Loucy (cell line): Measurements from ENCODE around the gene ITGB4.

ENCODE experiments used
- EZH2phosphoT487 ChIP-seq: fragments of 200-600 bp; IDR thresholded peaks from 2 replicates; pipeline ENCODE4 v1.6.1; 2018; ENCODE audit warnings: antibody characterized with exemption, mild to moderate bottlenecking, moderate library complexity, borderline replicate concordance
- TF ChIP-seq, protein P1 (sequence below): fragments of 200-600 bp; sonication (generic); conservative IDR thresholded peaks from 2 replicates; pipeline ENCODE4 v1.5.1; 2014; ENCODE audit warnings: mild to moderate bottlenecking, antibody characterized with exemption, low read length

DNA sequence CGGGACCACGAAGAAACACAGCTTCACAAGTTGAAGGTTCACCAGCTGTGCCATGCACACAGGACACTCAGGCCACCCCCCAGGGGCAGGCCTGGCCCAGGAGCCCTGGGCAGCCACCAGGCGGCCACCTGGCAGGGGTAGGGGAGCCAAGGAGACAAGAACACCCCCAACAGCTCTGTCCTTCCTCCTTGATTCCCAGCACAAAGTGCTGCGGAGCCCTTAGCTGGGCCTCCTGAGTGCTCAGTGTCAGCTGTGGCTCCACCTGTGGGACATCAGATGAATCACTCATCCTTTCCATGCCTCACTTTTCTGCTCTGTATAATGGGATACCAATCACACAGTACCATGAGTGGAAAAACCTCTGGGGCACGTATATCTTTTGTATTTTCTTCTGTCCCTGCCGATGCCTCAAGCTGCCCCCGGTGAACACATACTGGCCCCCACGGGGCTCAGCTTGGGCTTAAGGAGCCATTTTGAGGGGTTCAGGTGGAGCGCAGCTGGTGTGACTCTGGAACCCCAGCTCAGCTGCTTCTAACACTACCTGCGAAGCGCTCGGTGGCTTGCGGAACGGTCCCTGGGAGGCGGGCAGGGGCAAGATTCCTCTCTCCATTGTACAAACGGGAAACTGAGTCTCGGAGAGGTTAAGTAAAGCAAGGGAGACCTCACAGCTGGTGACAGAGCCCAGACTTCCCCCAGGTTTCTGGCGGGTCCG lies 31.7 kb downstream of the ITGB4 start:
- TF ChIP-seq, protein P1, sequence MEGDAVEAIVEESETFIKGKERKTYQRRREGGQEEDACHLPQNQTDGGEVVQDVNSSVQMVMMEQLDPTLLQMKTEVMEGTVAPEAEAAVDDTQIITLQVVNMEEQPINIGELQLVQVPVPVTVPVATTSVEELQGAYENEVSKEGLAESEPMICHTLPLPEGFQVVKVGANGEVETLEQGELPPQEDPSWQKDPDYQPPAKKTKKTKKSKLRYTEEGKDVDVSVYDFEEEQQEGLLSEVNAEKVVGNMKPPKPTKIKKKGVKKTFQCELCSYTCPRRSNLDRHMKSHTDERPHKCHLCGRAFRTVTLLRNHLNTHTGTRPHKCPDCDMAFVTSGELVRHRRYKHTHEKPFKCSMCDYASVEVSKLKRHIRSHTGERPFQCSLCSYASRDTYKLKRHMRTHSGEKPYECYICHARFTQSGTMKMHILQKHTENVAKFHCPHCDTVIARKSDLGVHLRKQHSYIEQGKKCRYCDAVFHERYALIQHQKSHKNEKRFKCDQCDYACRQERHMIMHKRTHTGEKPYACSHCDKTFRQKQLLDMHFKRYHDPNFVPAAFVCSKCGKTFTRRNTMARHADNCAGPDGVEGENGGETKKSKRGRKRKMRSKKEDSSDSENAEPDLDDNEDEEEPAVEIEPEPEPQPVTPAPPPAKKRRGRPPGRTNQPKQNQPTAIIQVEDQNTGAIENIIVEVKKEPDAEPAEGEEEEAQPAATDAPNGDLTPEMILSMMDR: 0 out of 2 replicates have a peak, but pooled peaks have one; percentile 9
- no peak for TF ChIP-seq EZH2phosphoT487
